NCI-H146 treated with DMSO at 0.1 percent for 48 hours (cell line): ENCODE data around the gene TMEM213.

Experiments used
- DNase-seq: peaks from one replicate; lab custom pipeline; 2025; ENCODE audit not compliant: unreplicated experiment; lab: John Stamatoyannopoulos, UW

Gene TMEM213

GRCh38 chr7:138797715-138798320 is at the start of gene TMEM213, which contains the start of gene ATP6V0A4:
Gene TMEM213, plus strand, starts transcription at chr7:138797994. Its CDS starts 111 bp downstream, at chr7:138798105.
Gene ATP6V0A4, minus strand, starts transcription at chr7:138798196. Its CDS starts 26,949 bp downstream, at chr7:138771247.
- peak; percentile 7 for DNase-seq

- DNase-seq = no peak
These were observed 49.1 kb upstream of the TMEM213 start for GRCh38 chr7:138748666-138749065.

GRCh38 chr7:138749960-138750359 is 47.8 kb upstream of the TMEM213 start:
- no peak for DNase-seq

- DNase-seq = no peak
These were observed 47.3 kb upstream of the TMEM213 start for GRCh38 chr7:138750473-138750872.

GRCh38 chr7:138750901-138751464 is 46.8 kb upstream of the TMEM213 start:
- no peak for DNase-seq

- DNase-seq = no peak
These were observed 45.2 kb upstream of the TMEM213 start for GRCh38 chr7:138752518-138753149.

GRCh38 chr7:138753150-138753518 is 44.7 kb upstream of the TMEM213 start:
- no peak for DNase-seq

GRCh38 chr7:138753610-138754009 is 44.2 kb upstream of the TMEM213 start:
- DNase-seq = no peak

- DNase-seq = no peak
These were observed 42.5 kb upstream of the TMEM213 start for GRCh38 chr7:138755331-138755747.

GRCh38 chr7:138755842-138756590 is 41.8 kb upstream of the TMEM213 start:
- no peak for DNase-seq

GRCh38 chr7:138756591-138757242 is 41.1 kb upstream of the TMEM213 start:
- no peak for DNase-seq

GRCh38 chr7:138768241-138768640 is 29.6 kb upstream of the TMEM213 start:
- DNase-seq = no peak

- no peak for DNase-seq
These were observed 26.9 kb upstream of the TMEM213 start for GRCh38 chr7:138770904-138771303.

GRCh38 chr7:138773176-138773575 is 24.6 kb upstream of the TMEM213 start:
- no peak for DNase-seq

- no peak for DNase-seq
These were observed 24.0 kb upstream of the TMEM213 start for GRCh38 chr7:138773817-138774216.

- DNase-seq = peak; percentile 67
These were observed 21.5 kb upstream of the TMEM213 start for GRCh38 chr7:138776166-138776833.

GRCh38 chr7:138781004-138781403 is 16.8 kb upstream of the TMEM213 start:
- no peak for DNase-seq

- DNase-seq = no peak
These were observed 13.1 kb upstream of the TMEM213 start for GRCh38 chr7:138784692-138785091.

- DNase-seq = no peak
These were observed 12.0 kb upstream of the TMEM213 start for GRCh38 chr7:138785587-138786437.
